Naive B cell (primary cell): ENCODE results near the gene PTCH1. TPM values are rescaled to one million over a fixed set of nuclear protein-coding genes. Genes with fewer than 3 reads are reported as not detected.

Source experiments
- ATAC-seq, 2 donors: fragments of 150-1000 bp; cut with Tn5 transposase; 2 replicates each; pipeline ENCODE4 v1.10.0; 2021; ENCODE audit warnings: low read depth in 2 of 2, mild to moderate bottlenecking in 2 of 2, moderate library complexity in 2 of 2
- DNase-seq: peaks from one replicate; pipeline ENCODE4 v3.0.0; 2022
- H3K27ac Mint-ChIP-seq, 6 donors: one replicate each; pipeline ENCODE4 v1.8.0; 2020 to 2022; ENCODE audit warnings: mild to moderate bottlenecking in 6 of 6, mixed read lengths in 6 of 6, moderate library complexity in 5 of 6, inconsistent platforms in 2 of 6
- H3K27me3 Mint-ChIP-seq, 3 donors: one replicate each; pipeline ENCODE4 v1.8.0; 2021 to 2022; ENCODE audit warnings: mixed read lengths in 3 of 3, mild to moderate bottlenecking in 1 of 3
- H3K36me3 Mint-ChIP-seq, 2 donors: one replicate each; pipeline ENCODE4 v1.8.0; 2020 to 2022; ENCODE audit warnings: mixed read lengths in 2 of 2, inconsistent platforms in 1 of 2, mild to moderate bottlenecking in 1 of 2
- H3K4me1 Mint-ChIP-seq, 3 donors: one replicate each; pipeline ENCODE4 v1.8.0; 2020 to 2022; ENCODE audit warnings: mixed read lengths in 3 of 3, inconsistent platforms in 1 of 3, mild to moderate bottlenecking in 1 of 3, moderate library complexity in 1 of 3
- H3K4me3 Mint-ChIP-seq, 8 donors: one replicate each; pipeline ENCODE4 v1.8.0; 2020 to 2022; ENCODE audit warnings: mild to moderate bottlenecking in 8 of 8, mixed read lengths in 8 of 8, moderate library complexity in 8 of 8, inconsistent platforms in 2 of 8
- H3K9me3 Mint-ChIP-seq, 7 donors: one replicate each; pipeline ENCODE4 v1.8.0; 2020 to 2022; ENCODE audit warnings: mixed read lengths in 7 of 7, mild to moderate bottlenecking in 5 of 7, inconsistent platforms in 2 of 7, moderate library complexity in 1 of 7
- polyA plus RNA-seq, 6 donors: library from polyadenylated mRNA; unstranded; fragments of 300-500 nt; fragmentation: Illumina TruSeq; gene quantifications; one replicate each; pipeline ENCODE4 v1.2.3, GENCODE V29; 2021; ENCODE audit warnings: low read depth in 6 of 6

The PTCH1 gene
- polyA plus RNA-seq, 6 donors from 2014 or later = 0.21 to 8.3 (median 2.4) TPM

- Mint-ChIP-seq H3K27me3 (peaks cover 16 to 39% (median 28%) of the 10 kb centered on the region in 3 donors), H3K9me3 (peaks cover 0 to 14% (median 2%) of the 10 kb centered on the region in 7 donors), H3K4me3 (no peak overlapping the region), H3K4me1 (no peaks in the 10 kb centered on the region), H3K27ac (no peak overlapping the region), H3K36me3 (no peaks in the 10 kb centered on the region)
- no peak for ATAC-seq
- DNase-seq = no peak
Measured at GRCh38 chr9:95407524-95407923, 109.2 kb downstream of the PTCH1 start.

GRCh38 chr9:95406121-95406520, 110.7 kb downstream of the PTCH1 start:
- DNase-seq = no peak
- Mint-ChIP-seq H3K4me3 (no peak overlapping the region), H3K4me1 (no peaks in the 10 kb centered on the region), H3K9me3 (peaks cover 3 to 20% (median 7%) of the 10 kb centered on the region in 7 donors), H3K27me3 (peaks cover 16 to 42% (median 30%) of the 10 kb centered on the region in 3 donors), H3K27ac (no peak overlapping the region), H3K36me3 (no peaks in the 10 kb centered on the region)
- no peak for ATAC-seq

GRCh38 chr9:95399261-95399660, 117.5 kb downstream of the PTCH1 start:
- H3K36me3 Mint-ChIP-seq = peaks cover 0 to 8% of the 10 kb centered on the region in 2 donors
- H3K4me3 Mint-ChIP-seq = no peak overlapping the region
- H3K4me1 Mint-ChIP-seq = no peaks in the 10 kb centered on the region
- H3K27me3 Mint-ChIP-seq = peaks cover 19 to 54% (median 39%) of the 10 kb centered on the region in 3 donors
- H3K9me3 Mint-ChIP-seq = peaks cover 5 to 53% (median 18%) of the 10 kb centered on the region in 7 donors
- H3K27ac Mint-ChIP-seq = no peak overlapping the region
- ATAC-seq (no peak), DNase-seq (no peak)

Other genes starting within 250 kb of the PTCH1 start
- gene FANCC, start 199.3 kb downstream of the PTCH1 start, polyA plus RNA-seq = 10 to 100 TPM in 1 of 6 donors, 1 to 10 TPM in 5; 1.3 to 11.8 (median 3.4) TPM